NCI-H2227 (cell line): ENCODE measurements around the gene ARHGEF3.
A peak's percentile ranks its signal among the peaks of the same experiment; 100 is the strongest.

Source experiments
- DNase-seq: peaks from one replicate; lab custom pipeline; 2025; ENCODE audit not compliant: unreplicated experiment; lab: John Stamatoyannopoulos, UW

ARHGEF3 gene

GRCh38 chr3:56801662-56802377 lies at the start of gene ARHGEF3:
ARHGEF3 (minus strand) TSS chr3:56801949; CDS start chr3:56801798, 151 bp downstream.
- peak; percentile 79 for DNase-seq

- no peak for DNase-seq
These were observed 47.9 kb upstream of the ARHGEF3 start for GRCh38 chr3:56849698-56850097.

- DNase-seq, result no peak
These were observed 43.8 kb upstream of the ARHGEF3 start for GRCh38 chr3:56845505-56845904.

GRCh38 chr3:56844536-56844935 lies 42.8 kb upstream of the ARHGEF3 start:
- no peak for DNase-seq

- DNase-seq, result no peak
These were observed 38.3 kb upstream of the ARHGEF3 start for GRCh38 chr3:56839784-56840715.

- no peak for DNase-seq
These were observed 36.7 kb upstream of the ARHGEF3 start for GRCh38 chr3:56838448-56838847.

GRCh38 chr3:56837196-56837955 lies 35.6 kb upstream of the ARHGEF3 start:
- DNase-seq, result no peak

GRCh38 chr3:56836276-56837163 lies 34.8 kb upstream of the ARHGEF3 start:
- DNase-seq, result no peak

- no peak for DNase-seq
These were observed 34.0 kb upstream of the ARHGEF3 start for GRCh38 chr3:56835650-56836227.

- no peak for DNase-seq
These were observed 31.8 kb upstream of the ARHGEF3 start for GRCh38 chr3:56833536-56833935.

- DNase-seq, result no peak
These were observed 31.3 kb upstream of the ARHGEF3 start for GRCh38 chr3:56833022-56833421.

- no peak for DNase-seq
These were observed 29.8 kb upstream of the ARHGEF3 start for GRCh38 chr3:56831572-56831971.

GRCh38 chr3:56830884-56831283 lies 29.1 kb upstream of the ARHGEF3 start:
- DNase-seq, result no peak

- no peak for DNase-seq
These were observed 27.8 kb upstream of the ARHGEF3 start for GRCh38 chr3:56829533-56829932.

- DNase-seq, result no peak
These were observed 25.3 kb upstream of the ARHGEF3 start for GRCh38 chr3:56826831-56827722.

GRCh38 chr3:56825567-56826438 lies 24.1 kb upstream of the ARHGEF3 start:
- DNase-seq, result peak; percentile 63

- peak; percentile 16 for DNase-seq
These were observed 22.4 kb upstream of the ARHGEF3 start for GRCh38 chr3:56823984-56824703.
